ENCODE results near the gene GSK3B.
"Not testable (repeated sequence)": the region's sequence is repeated elsewhere in the genome, so short reads cannot be mapped to it uniquely, and the experiment has no call there.

The GSK3B gene

GRCh38 chr3:120025520-120025919 is 68.7 kb downstream of the GSK3B start:
- H3K4me1 Mint-ChIP-seq (ENCODE audit: low read depth) = peaks cover 82% of the 10 kb centered on the region
- peak overlapping the region; percentile 76 for H3K27ac Mint-ChIP-seq
- H3K9me3 Mint-ChIP-seq = no peaks in the 10 kb centered on the region
- H3K36me3 Mint-ChIP-seq (ENCODE audit: low read depth) = peaks cover 9% of the 10 kb centered on the region
- no peak overlapping the region for H3K4me3 Mint-ChIP-seq
- no peaks in the 10 kb centered on the region for H3K27me3 Mint-ChIP-seq

DNA sequence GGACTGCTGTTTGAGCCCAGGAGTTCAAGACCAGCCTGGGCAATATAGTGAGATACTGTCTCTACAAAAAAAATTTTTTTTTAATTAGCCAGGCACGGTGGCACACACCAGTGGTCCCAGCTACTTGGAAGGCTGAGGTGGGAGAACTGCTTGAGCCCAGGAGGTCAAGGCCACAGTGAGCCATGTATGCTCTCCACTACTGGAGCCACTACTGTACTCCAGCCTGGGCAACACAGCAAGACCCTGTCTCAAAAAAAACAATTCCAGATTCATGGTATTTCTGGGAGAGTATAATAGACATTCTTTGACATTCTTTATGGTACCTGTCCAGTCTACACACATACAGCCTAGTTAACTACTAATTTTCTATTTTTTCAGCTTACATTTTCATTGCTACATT is 70.1 kb downstream of the GSK3B start:
- H3K27ac Mint-ChIP-seq = no peak overlapping the region
- H3K4me1 Mint-ChIP-seq (ENCODE audit: low read depth) = peaks cover 78% of the 10 kb centered on the region
- H3K4me3 Mint-ChIP-seq = no peak overlapping the region
- no peaks in the 10 kb centered on the region for H3K27me3 Mint-ChIP-seq
- peaks cover 11% of the 10 kb centered on the region for H3K36me3 Mint-ChIP-seq (ENCODE audit: low read depth)
- H3K9me3 Mint-ChIP-seq = no peaks in the 10 kb centered on the region

GRCh38 chr3:120022729-120023128 is 71.5 kb downstream of the GSK3B start:
- no peaks in the 10 kb centered on the region for H3K9me3 Mint-ChIP-seq
- no peak overlapping the region for H3K4me3 Mint-ChIP-seq
- H3K27me3 Mint-ChIP-seq = no peaks in the 10 kb centered on the region
- H3K36me3 Mint-ChIP-seq (ENCODE audit: low read depth) = peaks cover 11% of the 10 kb centered on the region
- no peak overlapping the region for H3K27ac Mint-ChIP-seq
- H3K4me1 Mint-ChIP-seq (ENCODE audit: low read depth) = peaks cover 78% of the 10 kb centered on the region

- no peaks in the 10 kb centered on the region for H3K9me3 Mint-ChIP-seq
- no peak overlapping the region for H3K4me3 Mint-ChIP-seq
Measured at GRCh38 chr3:120021523-120021922, 72.7 kb downstream of the GSK3B start.

GRCh38 chr3:120018299-120018698 is 75.9 kb downstream of the GSK3B start:
- H3K4me3 Mint-ChIP-seq = no peak overlapping the region
- no peak overlapping the region for H3K27ac Mint-ChIP-seq
- no peaks in the 10 kb centered on the region for H3K9me3 Mint-ChIP-seq
- H3K36me3 Mint-ChIP-seq (ENCODE audit: low read depth) = peaks cover 4% of the 10 kb centered on the region
- peaks cover 68% of the 10 kb centered on the region for H3K4me1 Mint-ChIP-seq (ENCODE audit: low read depth)
- no peaks in the 10 kb centered on the region for H3K27me3 Mint-ChIP-seq

More at GRCh38 chr3:120021523-120021922, 72.7 kb downstream of the GSK3B start:
- Mint-ChIP-seq H3K27me3 (no peaks in the 10 kb centered on the region), H3K27ac (no peak overlapping the region), H3K36me3 (ENCODE audit: low read depth) (peaks cover 11% of the 10 kb centered on the region), H3K4me1 (ENCODE audit: low read depth) (peaks cover 77% of the 10 kb centered on the region)

- Mint-ChIP-seq H3K36me3 (ENCODE audit: low read depth) (peaks cover 4% of the 10 kb centered on the region), H3K4me1 (ENCODE audit: low read depth) (peaks cover 67% of the 10 kb centered on the region), H3K27me3 (no peaks in the 10 kb centered on the region), H3K27ac (peak overlapping the region; percentile 9), H3K9me3 (no peaks in the 10 kb centered on the region), H3K4me3 (no peak overlapping the region)
Measured at GRCh38 chr3:120017692-120018091, 76.6 kb downstream of the GSK3B start.

GRCh38 chr3:120013481-120013880 is 80.8 kb downstream of the GSK3B start:
- Mint-ChIP-seq H3K4me3 (no peak overlapping the region), H3K9me3 (peaks cover 4% of the 10 kb centered on the region), H3K36me3 (ENCODE audit: low read depth) (peaks cover 7% of the 10 kb centered on the region), H3K27me3 (no peaks in the 10 kb centered on the region), H3K4me1 (ENCODE audit: low read depth) (peaks cover 56% of the 10 kb centered on the region), H3K27ac (no peak overlapping the region)

DNA sequence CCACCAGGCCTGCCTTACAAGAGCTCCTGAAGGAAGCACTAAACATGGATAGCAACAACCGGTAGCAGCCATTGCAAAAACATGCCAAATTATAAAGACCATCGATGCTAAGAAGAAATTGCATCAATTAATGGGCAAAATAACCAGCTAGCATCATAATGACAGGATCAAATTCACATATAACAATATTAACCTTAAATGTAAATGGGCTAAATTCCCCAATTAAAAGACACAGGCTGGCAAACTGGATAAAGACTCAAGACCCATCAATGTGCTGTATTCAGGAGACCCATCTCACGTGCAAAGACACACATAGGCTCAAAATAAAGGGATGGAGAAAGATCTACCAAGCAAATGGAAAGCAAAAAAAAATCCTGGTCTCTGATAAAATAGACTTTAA is 88.5 kb downstream of the GSK3B start:
- not testable (repeated sequence) for H3K4me3 Mint-ChIP-seq, H3K27me3 Mint-ChIP-seq, H3K27ac Mint-ChIP-seq
- Mint-ChIP-seq H3K36me3 (ENCODE audit: low read depth) (peaks cover 37% of the 10 kb centered on the region), H3K4me1 (ENCODE audit: low read depth) (peaks cover 57% of the 10 kb centered on the region), H3K9me3 (peaks cover 22% of the 10 kb centered on the region)

DNA sequence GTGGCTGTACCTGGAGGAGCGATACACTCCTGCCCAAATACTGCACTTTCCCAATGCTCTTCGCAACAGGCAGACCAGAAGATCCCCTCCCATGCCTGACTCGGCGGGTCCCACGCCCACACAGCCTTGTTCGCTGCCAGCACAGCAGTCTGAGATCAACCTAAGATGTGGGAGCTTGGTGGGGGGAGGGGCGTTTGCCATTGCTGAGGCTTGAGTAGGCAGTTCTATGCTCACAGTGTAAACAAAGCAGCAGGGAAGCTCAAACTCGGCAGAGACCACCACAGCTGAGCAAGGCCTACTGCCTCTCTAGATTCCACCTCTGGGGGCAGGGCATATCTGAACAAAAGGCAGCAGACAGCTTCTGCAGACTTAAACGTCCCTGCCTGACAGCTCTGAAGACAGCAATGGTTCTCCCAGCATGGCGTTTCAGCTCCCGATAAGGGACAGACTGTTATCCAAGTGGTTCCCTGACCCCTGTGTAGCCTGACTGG is 90.2 kb downstream of the GSK3B start:
- not testable (repeated sequence) for H3K27ac Mint-ChIP-seq, H3K4me3 Mint-ChIP-seq, H3K27me3 Mint-ChIP-seq
- Mint-ChIP-seq H3K9me3 (peaks cover 22% of the 10 kb centered on the region), H3K36me3 (ENCODE audit: low read depth) (peaks cover 52% of the 10 kb centered on the region), H3K4me1 (ENCODE audit: low read depth) (peaks cover 51% of the 10 kb centered on the region)

DNA sequence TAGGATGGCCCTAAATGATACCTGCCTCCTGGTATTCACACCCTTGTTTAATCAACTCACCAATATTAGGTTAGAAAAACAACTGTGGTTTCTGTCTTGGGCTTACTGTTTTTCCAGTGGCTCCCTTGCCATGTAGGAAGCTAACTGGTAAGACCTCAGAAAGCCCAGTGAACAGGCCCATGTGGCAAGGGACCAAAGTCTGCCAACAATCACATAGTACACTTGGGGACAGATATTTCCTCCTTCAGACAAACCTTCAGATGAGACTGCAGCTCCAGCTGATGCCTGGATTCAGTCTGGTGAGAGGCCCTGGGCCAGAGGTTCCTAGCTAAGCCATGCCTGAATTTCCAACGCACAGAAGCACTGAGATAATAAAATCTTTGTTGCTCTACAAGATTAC is 96.1 kb downstream of the GSK3B start:
- Mint-ChIP-seq H3K4me1 (ENCODE audit: low read depth) (peaks cover 8% of the 10 kb centered on the region), H3K27me3 (no peaks in the 10 kb centered on the region), H3K4me3 (no peak overlapping the region), H3K9me3 (peaks cover 7% of the 10 kb centered on the region), H3K36me3 (ENCODE audit: low read depth) (peaks cover 66% of the 10 kb centered on the region), H3K27ac (no peak overlapping the region)

DNA sequence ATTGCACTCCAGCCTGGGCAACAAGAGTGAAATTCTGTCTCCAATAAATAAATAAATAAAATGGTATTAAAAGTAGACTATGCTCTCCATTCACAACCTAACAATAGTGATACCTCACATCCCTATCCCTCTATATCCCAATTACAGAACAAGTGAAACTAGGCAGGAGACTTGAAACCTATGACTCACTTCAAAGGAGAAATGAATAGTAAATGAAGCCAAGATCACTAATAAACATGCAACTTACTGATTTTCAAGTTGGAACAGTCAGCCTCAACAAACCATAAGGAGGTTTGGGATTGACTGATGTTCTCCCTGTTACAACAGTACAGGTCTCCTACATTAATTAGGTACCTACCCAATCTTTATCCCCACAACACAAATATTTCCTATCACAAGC is 103.4 kb downstream of the GSK3B start:
- Mint-ChIP-seq H3K4me3 (no peak overlapping the region), H3K9me3 (peaks cover 9% of the 10 kb centered on the region), H3K27ac (peak overlapping the region; percentile 1), H3K4me1 (ENCODE audit: low read depth) (peaks cover 29% of the 10 kb centered on the region), H3K36me3 (ENCODE audit: low read depth) (peaks cover 38% of the 10 kb centered on the region), H3K27me3 (no peaks in the 10 kb centered on the region)

- H3K9me3 Mint-ChIP-seq = peaks cover 16% of the 10 kb centered on the region
- no peak overlapping the region for H3K4me3 Mint-ChIP-seq
- no peaks in the 10 kb centered on the region for H3K27me3 Mint-ChIP-seq
- peaks cover 35% of the 10 kb centered on the region for H3K4me1 Mint-ChIP-seq (ENCODE audit: low read depth)
- H3K27ac Mint-ChIP-seq = no peak overlapping the region
- peaks cover 46% of the 10 kb centered on the region for H3K36me3 Mint-ChIP-seq (ENCODE audit: low read depth)
Measured at GRCh38 chr3:119989981-119990655, 104.1 kb downstream of the GSK3B start.

DNA sequence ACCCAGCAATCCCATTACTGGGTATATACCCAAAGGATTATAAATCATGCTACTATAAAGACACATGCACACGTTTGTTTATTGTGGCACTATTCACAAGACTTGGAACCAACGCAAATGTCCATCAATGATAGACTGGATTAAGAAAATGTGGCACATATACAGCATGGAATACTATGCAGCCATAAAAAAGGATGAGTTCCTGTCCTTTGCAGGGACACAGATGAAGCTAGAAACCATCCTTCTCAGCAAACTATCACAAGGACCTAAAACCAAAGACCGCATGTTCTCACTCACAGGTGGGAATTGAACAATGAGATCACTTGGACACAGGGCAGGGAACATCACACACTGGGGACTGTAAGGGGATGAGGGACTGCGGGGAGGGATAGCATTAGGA is 107.4 kb downstream of the GSK3B start:
- not testable (repeated sequence) for H3K4me3 Mint-ChIP-seq, H3K27ac Mint-ChIP-seq, H3K27me3 Mint-ChIP-seq
- peaks cover 28% of the 10 kb centered on the region for H3K9me3 Mint-ChIP-seq
- peaks cover 59% of the 10 kb centered on the region for H3K36me3 Mint-ChIP-seq (ENCODE audit: low read depth)
- H3K4me1 Mint-ChIP-seq (ENCODE audit: low read depth) = peaks cover 40% of the 10 kb centered on the region

GRCh38 chr3:119981386-119981785 is 112.9 kb downstream of the GSK3B start:
- Mint-ChIP-seq H3K9me3 (peaks cover 22% of the 10 kb centered on the region), H3K36me3 (ENCODE audit: low read depth) (peaks cover 69% of the 10 kb centered on the region), H3K27ac (no peak overlapping the region), H3K27me3 (no peaks in the 10 kb centered on the region), H3K4me3 (no peak overlapping the region), H3K4me1 (ENCODE audit: low read depth) (peaks cover 38% of the 10 kb centered on the region)

- Mint-ChIP-seq H3K27ac (peak overlapping the region; percentile 59), H3K9me3 (peaks cover 6% of the 10 kb centered on the region), H3K4me3 (no peak overlapping the region), H3K36me3 (ENCODE audit: low read depth) (peaks cover 47% of the 10 kb centered on the region), H3K4me1 (ENCODE audit: low read depth) (peaks cover 29% of the 10 kb centered on the region), H3K27me3 (no peaks in the 10 kb centered on the region)
Measured at GRCh38 chr3:119978554-119979208, 115.6 kb downstream of the GSK3B start.

Data from stimulated activated naive CD8-positive, alpha-beta T cell treated with anti-CD3 and anti-CD28 coated beads, Interleukin-15, Interleukin-2, amounts not matched to agents 100 ng/mL and 50 ng/mL, for 24 hours (primary cell).